ENCODE measurements around the gene TBC1D4. TPM values are rescaled to one million over a fixed set of nuclear protein-coding genes. Genes with fewer than 3 reads are reported as not detected.

TBC1D4 gene
- total and polyA plus RNA-seq, 9 of the 15 experiments (the other 6 are each of a cell fraction or from before 2014, with no cell fraction given), result 2.8 to 12.3 (median 7.0) TPM

GRCh38 chr13:75505327-75505726 is 23.4 kb upstream of the TBC1D4 start:
- Histone ChIP-seq H3K4me2 (ENCODE audit: insufficient read depth, low read length) (no peak overlapping the region), H3K9me1 (ENCODE audit: control insufficient read depth, insufficient read depth, low read length) (no peaks in the 10 kb centered on the region), H3K4me3 (no peak overlapping the region), H3K27me3 (ENCODE audit: control insufficient read depth in 2 of 2, insufficient read depth in 2 of 2, low read length in 2 of 2) (no peaks in the 10 kb centered on the region), H4K20me1 (replicated peaks; ENCODE audit: control insufficient read depth, insufficient read depth, low read length) (no peaks in the 10 kb centered on the region), H2AFZ (ENCODE audit: low read depth, low read length) (peak overlapping the region; percentile 38; the same call in 1 of the 2 replicates), H3K36me3 (ENCODE audit: control insufficient read depth, insufficient read depth, low read length) (no peaks in the 10 kb centered on the region), H3K9me3 (replicated peaks; ENCODE audit: control insufficient read depth, insufficient read depth, low read depth, low read length) (no peaks in the 10 kb centered on the region), H3K4me1 (replicated peaks in 1 of 2; ENCODE audit: control insufficient read depth in 2 of 2, insufficient read depth in 2 of 2, low read length in 2 of 2) (no peaks in the 10 kb centered on the region), H3K9ac (ENCODE audit: insufficient read depth in 1 of 2, low read depth in 2 of 2, low read length in 2 of 2) (no peak overlapping the region), H3K27ac (ENCODE audit: extremely low read depth, low read depth, low read length) (no peak overlapping the region), H3K79me2 (ENCODE audit: control insufficient read depth, insufficient read depth, low read length) (no peaks in the 10 kb centered on the region)
- ChIA-PET POLR2A (no interaction called here), CTCF (ENCODE audit: low intra/inter-chr PET ratio) (no interaction called here)
- FAIRE-seq, result no peak
- no peak for DNase-seq (ENCODE audit: extremely low read depth in 1 of 4, low spot score in 3 of 4)
- TF ChIP-seq SPI1 (IDR thresholded peaks at IDR 0.05; ENCODE audit: borderline replicate concordance, low read depth, low read length), result peak; percentile 79; the same call in 1 of the 2 replicates
- no peak for TF ChIP-seq XRCC5 (IDR thresholded peaks at IDR 0.05; ENCODE audit: low read depth, low read length)
- TF ChIP-seq DLX4 (CRISPR knock-in tag; IDR thresholded peaks at IDR 0.05), result no peak
- TF ChIP-seq CCNT2 (IDR thresholded peaks at IDR 0.05; ENCODE audit: borderline replicate concordance, extremely low read depth, insufficient read length, low read depth, low read length), result no peak
- TF ChIP-seq ZNF764 (CRISPR knock-in tag; IDR thresholded peaks at IDR 0.05; ENCODE audit: low read depth), result no peak
- intact Hi-C loops (cut with micrococcal nuclease), result no loop called here
- WGBS (ENCODE audit: insufficient coverage, low coverage, missing lambda C conversion rate), result 31% methylated on average over 3 of the region's 3 CpGs
- no TSS peak for BruUV-seq (replicated peaks)
- no peak for ATAC-seq
- in situ Hi-C loops (cut with MboI), result no loop called here

GRCh38 chr13:75495938-75496337 is 14.0 kb upstream of the TBC1D4 start:
- 34% methylated on average over 5 of the region's 5 CpGs for WGBS (ENCODE audit: insufficient coverage, low coverage, missing lambda C conversion rate)
- intact Hi-C loops (cut with micrococcal nuclease), result no loop called here
- no peaks in the 10 kb centered on the region for H3K9me3 ChIP-seq (replicated peaks; ENCODE audit: control insufficient read depth, insufficient read depth, low read depth, low read length)

More at GRCh38 chr13:75495938-75496337, 14.0 kb upstream of the TBC1D4 start:
- Histone ChIP-seq H3K9ac (ENCODE audit: insufficient read depth in 1 of 2, low read depth in 2 of 2, low read length in 2 of 2) (no peak overlapping the region), H3K36me3 (ENCODE audit: control insufficient read depth, insufficient read depth, low read length) (no peaks in the 10 kb centered on the region), H4K20me1 (replicated peaks; ENCODE audit: control insufficient read depth, insufficient read depth, low read length) (no peaks in the 10 kb centered on the region), H3K9me1 (ENCODE audit: control insufficient read depth, insufficient read depth, low read length) (no peaks in the 10 kb centered on the region), H3K4me2 (ENCODE audit: insufficient read depth, low read length) (no peak overlapping the region), H3K79me2 (ENCODE audit: control insufficient read depth, insufficient read depth, low read length) (no peaks in the 10 kb centered on the region), H3K4me1 (replicated peaks in 1 of 2; ENCODE audit: control insufficient read depth in 2 of 2, insufficient read depth in 2 of 2, low read length in 2 of 2) (no peaks in the 10 kb centered on the region), H3K27me3 (ENCODE audit: control insufficient read depth in 2 of 2, insufficient read depth in 2 of 2, low read length in 2 of 2) (no peaks in the 10 kb centered on the region), H2AFZ (ENCODE audit: low read depth, low read length) (peak overlapping the region; percentile 9; the same call in 1 of the 2 replicates), H3K4me3 (no peak overlapping the region), H3K27ac (ENCODE audit: extremely low read depth, low read depth, low read length) (no peak overlapping the region)
- ATAC-seq (no peak), DNase-seq (ENCODE audit: extremely low read depth in 1 of 4, low spot score in 3 of 4) (no peak), FAIRE-seq (no peak)
- TF ChIP-seq ZNF197 (CRISPR knock-in tag; IDR thresholded peaks at IDR 0.05; ENCODE audit: low read depth) (no peak), ZNF354B (CRISPR knock-in tag; IDR thresholded peaks at IDR 0.05) (no peak), TCF15 (CRISPR knock-in tag; IDR thresholded peaks at IDR 0.05) (no peak), MYNN (IDR thresholded peaks at IDR 0.05) (no peak), MYNN (CRISPR knock-in tag; IDR thresholded peaks at IDR 0.05) (no peak), SUPT5H (IDR thresholded peaks at IDR 0.05) (no peak), ZNF764 (CRISPR knock-in tag; IDR thresholded peaks at IDR 0.05; ENCODE audit: low read depth) (no peak)
- CTCF ChIA-PET (ENCODE audit: low intra/inter-chr PET ratio), result no interaction called here
- POLR2A ChIA-PET, result no interaction called here
- BruUV-seq (replicated peaks), result no TSS peak
- in situ Hi-C loops (cut with MboI), result no loop called here

Measured in K562 (cell line).